Muscle of arm (tissue), 12 donors: ENCODE data around the gene BMP7. TPM values are rescaled to one million over a fixed set of nuclear protein-coding genes. Genes with fewer than 3 reads are reported as not detected.

Experiments used
- DNase-seq: peaks from one replicate; pipeline ENCODE4 v3.0.0-alpha.2; 2013
- polyA plus RNA-seq, 12 donors: library from polyadenylated mRNA; unstranded; fragments of 120-200 nt; gene quantifications; one replicate each; pipeline ENCODE4 v1.2.1, GENCODE V29; 2013; ENCODE audit not compliant: insufficient read length in 12 of 12

BMP7 gene
- polyA plus RNA-seq, 12 donors = 3.3 to 27.2 (median 5.0) TPM; not detected in 1

GRCh38 chr20:57234556-57235251, 31.7 kb downstream of the BMP7 start:
- DNase-seq = no peak

- no peak for DNase-seq
Observed at GRCh38 chr20:57231951-57232428, 34.5 kb downstream of the BMP7 start.

GRCh38 chr20:57231161-57231560, 35.3 kb downstream of the BMP7 start:
- DNase-seq = no peak

- no peak for DNase-seq
Observed at GRCh38 chr20:57230247-57230646, 36.2 kb downstream of the BMP7 start.

GRCh38 chr20:57229490-57229889, 37.0 kb downstream of the BMP7 start:
- no peak for DNase-seq

- DNase-seq = no peak
Observed at GRCh38 chr20:57225830-57226229, 40.6 kb downstream of the BMP7 start.

GRCh38 chr20:57225197-57225733, 41.2 kb downstream of the BMP7 start:
- DNase-seq = no peak

- peak; percentile 75 for DNase-seq
Observed at GRCh38 chr20:57224641-57225138, 41.8 kb downstream of the BMP7 start.

GRCh38 chr20:57223648-57224489, 42.6 kb downstream of the BMP7 start:
- peak; percentile 61 for DNase-seq

GRCh38 chr20:57222631-57222950, 43.9 kb downstream of the BMP7 start:
- DNase-seq = no peak

GRCh38 chr20:57221916-57222630, 44.4 kb downstream of the BMP7 start:
- no peak for DNase-seq

GRCh38 chr20:57220337-57221145, 45.9 kb downstream of the BMP7 start:
- no peak for DNase-seq

- DNase-seq = no peak
Observed at GRCh38 chr20:57219071-57219677, 47.3 kb downstream of the BMP7 start.

- no peak for DNase-seq
Observed at GRCh38 chr20:57218489-57218888, 48.0 kb downstream of the BMP7 start.

- DNase-seq = no peak
Observed at GRCh38 chr20:57217802-57218201, 48.6 kb downstream of the BMP7 start.

- DNase-seq = no peak
Observed at GRCh38 chr20:57216669-57217068, 49.8 kb downstream of the BMP7 start.

GRCh38 chr20:57215826-57216471, 50.5 kb downstream of the BMP7 start:
- no peak for DNase-seq

- no peak for DNase-seq
Observed at GRCh38 chr20:57215426-57215825, 51.0 kb downstream of the BMP7 start.

- DNase-seq = no peak
Observed at GRCh38 chr20:57214948-57215347, 51.5 kb downstream of the BMP7 start.

GRCh38 chr20:57214427-57214826, 52.0 kb downstream of the BMP7 start:
- no peak for DNase-seq
